ENCODE data around the gene DCLRE1C. TPM values are rescaled to one million over a fixed set of nuclear protein-coding genes. Genes with fewer than 3 reads are reported as not detected.
"Not testable (repeated sequence)": the region's sequence is repeated elsewhere in the genome, so short reads cannot be mapped to it uniquely, and the experiment has no call there.

The DCLRE1C gene
- total and polyA plus RNA-seq, 5 experiments from 2014 or later, result 15.8 to 32.4 (median 20.5) TPM

DNA sequence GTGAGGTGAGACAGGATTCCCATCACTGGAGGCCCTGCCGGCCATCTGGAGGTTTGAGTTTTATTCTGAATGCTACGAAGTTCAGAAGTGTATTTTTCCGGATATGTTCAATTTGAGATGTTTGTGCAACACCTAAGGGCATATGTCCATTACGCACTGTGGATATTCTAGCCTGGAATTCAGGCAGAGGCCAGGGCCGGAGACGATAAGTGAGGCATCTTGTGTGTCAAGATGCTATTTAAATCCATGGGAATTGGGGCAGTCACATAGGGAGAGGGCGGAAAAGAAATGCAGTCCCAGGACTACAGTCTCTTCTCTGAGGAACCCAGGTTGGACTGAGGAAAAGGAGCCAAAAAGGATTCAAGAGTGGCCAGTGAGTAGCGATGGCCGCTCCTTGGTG lies 77.1 kb downstream of the DCLRE1C start:
- DNase-seq, result no peak
- no peaks in the 10 kb centered on the region for H3K9me3 Mint-ChIP-seq
- H3K36me3 Mint-ChIP-seq, result no peaks in the 10 kb centered on the region
- H3K27ac Mint-ChIP-seq, result peak overlapping the region in 5 of 10 donors; percentile 3 to 93 (median 65)
- H3K4me3 Mint-ChIP-seq, result peak overlapping the region; percentile 91 to 97 (median 94)
- H3K27me3 Mint-ChIP-seq, result no peaks in the 10 kb centered on the region
- peaks cover 13 to 35% (median 33%) of the 10 kb centered on the region in 4 donors for H3K4me1 Mint-ChIP-seq
- no peak for ATAC-seq
- POLR2A ChIA-PET, result interaction anchor here (0.8 to 2.9 kb wide), 2 partner anchors 13 to 83 kb away, joined by 7 to 20 read pairs; partner anchors contain the start of gene MEIG1

- H3K4me1 Mint-ChIP-seq, result peaks cover 13 to 35% (median 33%) of the 10 kb centered on the region in 4 donors
- peak overlapping the region in 5 of 10 donors; percentile 16 to 57 (median 40) for H3K4me3 Mint-ChIP-seq
- H3K27ac Mint-ChIP-seq, result peak overlapping the region in 2 of 10 donors; percentile 3 to 11
- H3K9me3 Mint-ChIP-seq, result no peaks in the 10 kb centered on the region
- DNase-seq, result no peak
- no peak for ATAC-seq
- POLR2A ChIA-PET, result no interaction called here
- H3K27me3 Mint-ChIP-seq, result no peaks in the 10 kb centered on the region
- peaks cover 0 to 7% (median 0%) of the 10 kb centered on the region in 3 donors for H3K36me3 Mint-ChIP-seq
These were observed 78.0 kb downstream of the DCLRE1C start for GRCh38 chr10:14875941-14876340.

GRCh38 chr10:14873090-14873760 lies 80.7 kb downstream of the DCLRE1C start:
- Mint-ChIP-seq H3K4me3 (no peak overlapping the region), H3K36me3 (peaks cover 2 to 26% (median 4%) of the 10 kb centered on the region in 3 donors), H3K27me3 (no peaks in the 10 kb centered on the region), H3K4me1 (peaks cover 7 to 21% (median 18%) of the 10 kb centered on the region in 4 donors), H3K9me3 (no peaks in the 10 kb centered on the region), H3K27ac (peak overlapping the region in 2 of 10 donors; percentile 10 to 46)
- ATAC-seq (no peak), DNase-seq (no peak)
- POLR2A ChIA-PET, result interaction anchor here (0.6 kb wide), 1 partner anchor 32 kb away, joined by 3 read pairs; no protein-coding TSS in a partner anchor

DNA sequence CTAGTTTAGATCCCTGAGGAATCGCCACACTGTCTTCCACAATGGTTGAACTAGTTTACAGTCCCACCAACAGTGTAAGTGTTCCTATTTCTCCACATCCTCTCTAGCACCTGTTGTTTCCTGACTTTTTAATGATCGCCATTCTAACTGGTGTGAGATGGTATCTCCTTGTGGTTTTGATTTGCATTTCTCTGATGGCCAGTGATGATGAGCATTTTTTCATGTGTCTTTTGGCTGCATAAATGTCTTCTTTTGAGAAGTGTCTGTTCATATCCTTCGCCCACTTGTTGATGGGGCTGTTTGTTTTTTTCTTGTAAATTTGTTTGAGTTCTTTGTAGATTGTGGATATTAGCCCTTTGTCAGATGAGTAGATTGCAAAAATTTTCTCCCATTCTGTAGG lies 89.0 kb downstream of the DCLRE1C start:
- H3K4me3 Mint-ChIP-seq, H3K27ac Mint-ChIP-seq, ATAC-seq, H3K4me1 Mint-ChIP-seq, H3K9me3 Mint-ChIP-seq, DNase-seq, H3K27me3 Mint-ChIP-seq, POLR2A ChIA-PET: not testable (repeated sequence)
- peaks cover 4 to 63% (median 15%) of the 10 kb centered on the region in 3 donors for H3K36me3 Mint-ChIP-seq

GRCh38 chr10:14864466-14864865 lies 89.4 kb downstream of the DCLRE1C start:
- H3K36me3 Mint-ChIP-seq, result peaks cover under 1 to 59% (median 12%) of the 10 kb centered on the region in 3 donors
- H3K4me3 Mint-ChIP-seq, H3K4me1 Mint-ChIP-seq, ATAC-seq, H3K9me3 Mint-ChIP-seq, DNase-seq, H3K27ac Mint-ChIP-seq, H3K27me3 Mint-ChIP-seq: not testable (repeated sequence)
- POLR2A ChIA-PET, result interaction anchor here (0.6 kb wide), 1 partner anchor 13 kb away, joined by 7 read pairs; no protein-coding TSS in a partner anchor

- Mint-ChIP-seq H3K27ac (peak overlapping the region in 4 of 10 donors; percentile 24 to 68 (median 54)), H3K36me3 (peaks cover 0 to 56% (median 15%) of the 10 kb centered on the region in 3 donors), H3K27me3 (no peaks in the 10 kb centered on the region), H3K9me3 (no peaks in the 10 kb centered on the region), H3K4me3 (no peak overlapping the region), H3K4me1 (peaks cover 0 to 9% (median 4%) of the 10 kb centered on the region in 4 donors)
- POLR2A ChIA-PET, result no interaction called here
- DNase-seq (no peak), ATAC-seq (no peak)
These were observed 93.1 kb downstream of the DCLRE1C start for GRCh38 chr10:14860791-14861190.

- POLR2A ChIA-PET, result interaction anchor here (1.3 kb wide), 1 partner anchor 10 kb away, joined by 3 read pairs; no protein-coding TSS in a partner anchor
- no peak for ATAC-seq
- peak overlapping the region in 2 of 10 donors; percentile 12 to 44 for H3K27ac Mint-ChIP-seq
- H3K4me3 Mint-ChIP-seq, result no peak overlapping the region
- no peaks in the 10 kb centered on the region for H3K9me3 Mint-ChIP-seq
- H3K4me1 Mint-ChIP-seq, result peaks cover 0 to 9% (median 4%) of the 10 kb centered on the region in 4 donors
- DNase-seq, result no peak
- H3K36me3 Mint-ChIP-seq, result peaks cover 0 to 65% (median 13%) of the 10 kb centered on the region in 3 donors
- H3K27me3 Mint-ChIP-seq, result no peaks in the 10 kb centered on the region
These were observed 94.1 kb downstream of the DCLRE1C start for GRCh38 chr10:14859775-14860174.

- Mint-ChIP-seq H3K9me3 (no peaks in the 10 kb centered on the region), H3K4me3 (no peak overlapping the region), H3K27ac (peak overlapping the region in 3 of 10 donors; percentile 13 to 60 (median 49)), H3K36me3 (peaks cover 0 to 69% (median 12%) of the 10 kb centered on the region in 3 donors), H3K4me1 (peaks cover 0 to 9% (median 4%) of the 10 kb centered on the region in 4 donors), H3K27me3 (no peaks in the 10 kb centered on the region)
- no peak for DNase-seq
- ATAC-seq, result no peak
- POLR2A ChIA-PET, result interaction anchor here (1.3 kb wide), 1 partner anchor 9 kb away, joined by 3 read pairs; no protein-coding TSS in a partner anchor
These were observed 94.9 kb downstream of the DCLRE1C start for GRCh38 chr10:14859043-14859442.

GRCh38 chr10:14858338-14858960 lies 95.4 kb downstream of the DCLRE1C start:
- POLR2A ChIA-PET, result interaction anchor here (1.3 kb wide), 1 partner anchor 8 kb away, joined by 3 read pairs; no protein-coding TSS in a partner anchor
- Mint-ChIP-seq H3K36me3 (peaks cover 0 to 70% (median 11%) of the 10 kb centered on the region in 3 donors), H3K27ac (peak overlapping the region in 2 of 10 donors; percentile 49 to 60), H3K9me3 (no peaks in the 10 kb centered on the region), H3K27me3 (no peaks in the 10 kb centered on the region), H3K4me1 (peaks cover 0 to 9% (median 4%) of the 10 kb centered on the region in 4 donors), H3K4me3 (no peak overlapping the region)
- DNase-seq (no peak), ATAC-seq (no peak)

- ATAC-seq (no peak), DNase-seq (no peak)
- Mint-ChIP-seq H3K27me3 (no peaks in the 10 kb centered on the region), H3K9me3 (no peaks in the 10 kb centered on the region), H3K4me1 (peaks cover 0 to 7% (median 4%) of the 10 kb centered on the region in 4 donors), H3K27ac (no peak overlapping the region), H3K4me3 (no peak overlapping the region), H3K36me3 (peaks cover 0 to 81% (median 10%) of the 10 kb centered on the region in 3 donors)
- POLR2A ChIA-PET, result no interaction called here
These were observed 98.4 kb downstream of the DCLRE1C start for GRCh38 chr10:14855453-14855852.

DNA sequence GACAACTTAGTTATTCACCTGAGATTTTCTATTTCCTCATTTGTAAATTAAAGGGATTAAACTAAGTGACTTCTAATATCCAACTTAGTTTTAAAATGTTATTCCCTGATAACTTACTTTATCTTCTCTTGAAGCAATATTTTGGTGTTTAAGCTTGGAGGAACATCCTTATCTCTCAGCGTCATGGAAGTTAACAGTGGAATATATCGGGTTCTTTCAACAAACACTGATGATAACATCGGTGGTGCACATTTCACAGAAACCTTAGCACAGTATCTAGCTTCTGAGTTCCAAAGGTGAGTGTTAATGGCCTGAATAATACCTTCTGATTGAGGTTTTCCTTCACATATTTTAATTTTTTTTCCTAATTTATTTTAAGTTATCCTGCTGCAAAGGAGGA lies 101.7 kb downstream of the DCLRE1C start:
- DNase-seq (no peak), ATAC-seq (no peak)
- Mint-ChIP-seq H3K9me3 (no peaks in the 10 kb centered on the region), H3K4me3 (no peak overlapping the region), H3K27me3 (no peaks in the 10 kb centered on the region), H3K4me1 (peaks cover 0 to 3% (median 0%) of the 10 kb centered on the region in 4 donors), H3K27ac (no peak overlapping the region), H3K36me3 (peaks cover 0 to 82% (median 11%) of the 10 kb centered on the region in 3 donors)
- POLR2A ChIA-PET, result no interaction called here
